Kidney (tissue), 14 donors: ENCODE data around the gene MYL12A. TPM values are rescaled to one million over a fixed set of nuclear protein-coding genes. Genes with fewer than 3 reads are reported as not detected.

Experiments used
- DNase-seq, 5 donors: peaks; one replicate each; pipeline ENCODE4 v3.0.0-alpha.2; 2013 to 2020
- FAIRE-seq: peaks from 2 replicates; lab custom pipeline; 2012; peaks lifted over from hg19 to GRCh38; lab: Jason Lieb, UNC
- H3K27ac ChIP-seq, 2 donors: one replicate each; pipeline ENCODE4 v1.7.0; 2013; ENCODE audit warnings: low read depth in 2 of 2, low read length in 2 of 2, inconsistent platforms in 1 of 2
- H3K27me3 ChIP-seq: one replicate; pipeline ENCODE4 v1.7.1; 2013; ENCODE audit warnings: low read length, inconsistent platforms; ENCODE audit not compliant: control insufficient read depth, insufficient read depth
- H3K36me3 ChIP-seq, 3 donors: one replicate each; pipeline versions ENCODE4 v1.7.0 to v1.7.1; 2013; ENCODE audit warnings: low read length in 3 of 3, control low read depth in 1 of 3, inconsistent platforms in 1 of 3; ENCODE audit not compliant: insufficient read depth in 3 of 3, control insufficient read depth in 2 of 3
- H3K4me1 ChIP-seq, 3 donors: one replicate each; pipeline versions ENCODE4 v1.7.0 to v1.7.1; 2013; ENCODE audit warnings: low read length in 3 of 3, inconsistent platforms in 1 of 3, low read depth in 1 of 3; ENCODE audit not compliant: control insufficient read depth in 2 of 3, insufficient read depth in 2 of 3
- H3K4me3 ChIP-seq, 3 donors: one replicate each; pipeline versions ENCODE4 v1.7.0 to v1.8.1; 2013; ENCODE audit warnings: low read length in 3 of 3, control low read depth in 1 of 3, inconsistent platforms in 1 of 3
- H3K9ac ChIP-seq, 3 donors: one replicate each; pipeline versions ENCODE4 v1.7.0 to v1.7.1; 2013; ENCODE audit warnings: low read length in 3 of 3, control low read depth in 1 of 3, inconsistent platforms in 1 of 3
- H3K9me3 ChIP-seq, 3 donors: one replicate each; pipeline versions ENCODE4 v1.7.0 to v1.7.1; 2013; ENCODE audit warnings: low read length in 3 of 3, control low read depth in 1 of 3, inconsistent platforms in 1 of 3; ENCODE audit not compliant: control insufficient read depth in 2 of 3, insufficient read depth in 1 of 3
- CTCF ChIP-seq: IDR thresholded peaks from 3 replicates; pipeline ENCODE4 v1.5.1; 2012; ENCODE audit warnings: mild to moderate bottlenecking, moderate library complexity, borderline replicate concordance; ENCODE audit not compliant: insufficient read depth; ENCODE audit errors: extremely low read depth
- intact Hi-C: fragments of 100-400 bp; cut with DNase I; formaldehyde crosslinking; loops from one replicate; pipeline ENCODE4 v1.11.1; 2022
- polyA plus RNA-seq: library from polyadenylated mRNA; stranded (reverse); fragments of 350-450 nt; fragmentation: Illumina TruSeq; extraction: RNeasy Lipid Tissue Mini Kit (QIAGEN cat#74804); gene quantifications from one replicate; pipeline ENCODE4 v1.2.3, GENCODE V29; 2014; ENCODE audit warnings: low read depth, low replicate concordance; ENCODE audit not compliant: insufficient read depth
- total RNA-seq: library from RNA; stranded (reverse); fragmentation: NEBNext Ultra II Directional; extraction: Animal tissue kit (Norgen Biotek cat#: 25700); gene quantifications from one replicate; pipeline ENCODE4 v1.2.1, GENCODE V29; 2021
- donor health status: control.
- donor health status: control.
- donor health status: control.
- donor health status: control.
- donor health status: control.
- donor health status: DM: yes; HTN: yes; CAD: no.
- donor health status: Normal renal cell carcinoma (clear cell type).

The MYL12A gene
- total and polyA plus RNA-seq, 2 donors from 2014 or later: 442 to 450 TPM

DNA sequence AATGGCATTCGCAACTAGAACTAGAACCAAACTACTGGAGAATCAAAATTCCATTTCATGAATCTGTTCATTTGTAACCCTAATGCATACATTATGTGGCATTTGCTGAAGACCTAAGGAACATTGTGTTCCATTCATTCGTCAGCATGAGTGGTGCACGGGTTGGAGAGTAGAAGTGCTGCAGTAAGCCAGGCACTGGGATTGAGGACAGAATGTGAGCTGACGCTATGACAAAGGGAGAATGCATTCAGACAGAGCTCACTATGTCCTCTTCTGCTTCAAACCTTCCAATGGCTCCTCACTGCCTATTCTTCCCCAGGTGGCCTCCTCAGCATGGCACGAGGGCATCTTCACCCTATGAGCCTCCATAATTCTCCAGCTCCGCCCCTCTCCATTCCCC is 21.6 kb upstream of the MYL12A start:
- H3K27ac ChIP-seq: no peak overlapping the region

GRCh38 chr18:3230401-3231334 is 16.9 kb upstream of the MYL12A start:
- TF ChIP-seq CTCF: no peak
- H3K9ac ChIP-seq: no peak overlapping the region
- intact Hi-C loops: no loop called here
- no peaks in the 10 kb centered on the region for H3K36me3 ChIP-seq
- H3K27me3 ChIP-seq: no peaks in the 10 kb centered on the region
- no peak overlapping the region for H3K4me3 ChIP-seq
- FAIRE-seq: no peak
- no peaks in the 10 kb centered on the region for H3K9me3 ChIP-seq
- no peak overlapping the region for H3K27ac ChIP-seq
- peaks cover 0 to 4% (median 0%) of the 10 kb centered on the region in 3 donors for H3K4me1 ChIP-seq
- no peak for DNase-seq

More for the DNA sequence above, 21.6 kb upstream of the MYL12A start:
- Histone ChIP-seq H3K4me3 (no peak overlapping the region), H3K9ac (no peak overlapping the region), H3K27me3 (no peaks in the 10 kb centered on the region), H3K4me1 (peaks cover 0 to 4% (median 2%) of the 10 kb centered on the region in 3 donors), H3K9me3 (no peaks in the 10 kb centered on the region), H3K36me3 (no peaks in the 10 kb centered on the region)
- TF ChIP-seq CTCF: no peak
- intact Hi-C loops: no loop called here
- FAIRE-seq (no peak), DNase-seq (no peak)

- no peak overlapping the region for H3K9ac ChIP-seq
- no peaks in the 10 kb centered on the region for H3K4me1 ChIP-seq
- FAIRE-seq (no peak), DNase-seq (no peak)
- no peaks in the 10 kb centered on the region for H3K36me3 ChIP-seq
- no peak overlapping the region for H3K4me3 ChIP-seq
- no peak for TF ChIP-seq CTCF
- intact Hi-C loops: no loop called here
- no peaks in the 10 kb centered on the region for H3K9me3 ChIP-seq
- H3K27ac ChIP-seq: no peak overlapping the region
- no peaks in the 10 kb centered on the region for H3K27me3 ChIP-seq
Observed at GRCh38 chr18:3233004-3233403, 14.6 kb upstream of the MYL12A start.
